ENCODE results near the gene FBXW12.

GRCh38 chr3:48435774-48436476, 63.9 kb downstream of the FBXW12 start:
- TF ChIP-seq ELF4 (IDR thresholded peaks at IDR 0.05) (no peak), ARNT (IDR thresholded peaks at IDR 0.05) (no peak), SUZ12 (IDR thresholded peaks at IDR 0.05) (no peak), NFRKB (IDR thresholded peaks at IDR 0.05) (no peak), SP1 (IDR thresholded peaks at IDR 0.05) (no peak), ZNF384 (IDR thresholded peaks at IDR 0.05) (no peak), FOXK2 (IDR thresholded peaks at IDR 0.05) (no peak), FOXM1 (IDR thresholded peaks at IDR 0.05; ENCODE audit: borderline replicate concordance) (no peak), HDGF (IDR thresholded peaks at IDR 0.05; ENCODE audit: borderline replicate concordance) (no peak), TARDBP (IDR thresholded peaks at IDR 0.05) (no peak), BHLHE40 (IDR thresholded peaks at IDR 0.05; ENCODE audit: borderline replicate concordance) (no peak), L3MBTL2 (conservative IDR thresholded peaks at IDR 0.05) (no peak), LEF1 (IDR thresholded peaks at IDR 0.05; ENCODE audit: borderline replicate concordance) (no peak), CTBP1 (IDR thresholded peaks at IDR 0.05; ENCODE audit: borderline replicate concordance) (no peak)

Data from HEK293T (cell line).